HEK293 (cell line): Measurements from ENCODE around the gene LLGL1.

ENCODE experiments used
- BCL6B ChIP-seq: fragments of 450-650 bp; formaldehyde crosslinking; IDR thresholded peaks from 2 replicates; pipeline ENCODE4 v1.5.1; 2017; ENCODE audit warnings: missing biosample characterization, missing genetic modification characterization
- HIC1 ChIP-seq: fragments of 450-650 bp; formaldehyde crosslinking; IDR thresholded peaks from 2 replicates; pipeline ENCODE4 v1.5.1; 2016; ENCODE audit warnings: missing biosample characterization, missing genetic modification characterization
- HOXC10 ChIP-seq: sonication (generic); formaldehyde crosslinking; IDR thresholded peaks from 2 replicates; pipeline ENCODE4 v1.8.1; 2023; ENCODE audit warnings: mild to moderate bottlenecking, missing genetic modification reagents
- MEIS1 ChIP-seq: sonication (generic); formaldehyde crosslinking; IDR thresholded peaks from 2 replicates; pipeline ENCODE4 v1.8.1; 2022; ENCODE audit warnings: missing genetic modification reagents, mild to moderate bottlenecking, borderline replicate concordance
- SALL2 ChIP-seq: fragments of 450-650 bp; formaldehyde crosslinking; IDR thresholded peaks from 2 replicates; pipeline ENCODE4 v1.5.0; 2017; ENCODE audit warnings: missing biosample characterization, mild to moderate bottlenecking, missing genetic modification characterization, borderline replicate concordance
- TRIM28 ChIP-seq: IDR thresholded peaks from 2 replicates; pipeline ENCODE4 v1.6.1; 2011; ENCODE audit warnings: low read length, control low read depth, borderline replicate concordance
- YY2 ChIP-seq: fragments of 450-650 bp; formaldehyde crosslinking; IDR thresholded peaks from 2 replicates; pipeline ENCODE4 v1.5.1; 2016; ENCODE audit warnings: missing biosample characterization, missing genetic modification characterization
- ZBTB7A ChIP-seq: fragments of 450-650 bp; formaldehyde crosslinking; IDR thresholded peaks from 2 replicates; pipeline ENCODE4 v1.5.1; 2016; ENCODE audit warnings: low read depth, missing biosample characterization, missing genetic modification characterization
- ZFHX2 ChIP-seq: fragments of 450-650 bp; formaldehyde crosslinking; conservative IDR thresholded peaks from 2 replicates; pipeline ENCODE4 v1.5.1; 2016; ENCODE audit warnings: missing biosample characterization, missing genetic modification characterization
- ZNF121 ChIP-seq: fragments of 450-650 bp; formaldehyde crosslinking; IDR thresholded peaks from 2 replicates; pipeline ENCODE4 v1.5.1; 2016; ENCODE audit warnings: missing biosample characterization, missing genetic modification characterization
- ZNF133 ChIP-seq: fragments of 450-650 bp; formaldehyde crosslinking; IDR thresholded peaks from 2 replicates; pipeline ENCODE4 v1.5.1; 2016; ENCODE audit warnings: missing biosample characterization, missing genetic modification characterization
- ZNF214 ChIP-seq: fragments of 450-650 bp; formaldehyde crosslinking; IDR thresholded peaks from 2 replicates; pipeline ENCODE4 v1.5.1; 2017; ENCODE audit warnings: missing biosample characterization, mild to moderate bottlenecking, missing genetic modification characterization, borderline replicate concordance
- ZNF248 ChIP-seq: fragments of 450-650 bp; formaldehyde crosslinking; IDR thresholded peaks from 2 replicates; pipeline ENCODE4 v1.5.1; 2017; ENCODE audit warnings: missing biosample characterization, missing genetic modification characterization
- ZNF449 ChIP-seq: fragments of 450-650 bp; formaldehyde crosslinking; IDR thresholded peaks from 2 replicates; pipeline ENCODE4 v1.5.1; 2017; ENCODE audit warnings: missing biosample characterization, mild to moderate bottlenecking, missing genetic modification characterization, moderate library complexity
- ZNF518A ChIP-seq: fragments of 450-650 bp; formaldehyde crosslinking; conservative IDR thresholded peaks from 2 replicates; pipeline ENCODE4 v1.5.1; 2016; ENCODE audit warnings: low read depth, missing biosample characterization, missing genetic modification characterization
- ZNF544 ChIP-seq: fragments of 450-650 bp; formaldehyde crosslinking; IDR thresholded peaks from 2 replicates; pipeline ENCODE4 v1.5.0; 2017; ENCODE audit warnings: missing biosample characterization, missing genetic modification characterization
- ZNF560 ChIP-seq: fragments of 450-650 bp; formaldehyde crosslinking; IDR thresholded peaks from 2 replicates; pipeline ENCODE4 v1.5.1; 2017; ENCODE audit warnings: missing biosample characterization, missing genetic modification characterization, borderline replicate concordance
- TF ChIP-seq, protein P1 (sequence below): fragments of 450-650 bp; formaldehyde crosslinking; optimal IDR thresholded peaks from 2 replicates; pipeline ENCODE3; 2016; ENCODE audit warnings: missing biosample characterization, mild to moderate bottlenecking, missing genetic modification characterization
- TF ChIP-seq, protein P2 (sequence below): fragments of 450-650 bp; formaldehyde crosslinking; IDR thresholded peaks from 2 replicates; pipeline ENCODE4 v1.5.1; 2016; ENCODE audit warnings: missing biosample characterization, missing genetic modification characterization
- TF ChIP-seq, protein P3 (sequence below): fragments of 450-650 bp; formaldehyde crosslinking; IDR thresholded peaks from 2 replicates; pipeline ENCODE4 v1.5.1; 2016; ENCODE audit warnings: missing biosample characterization, missing genetic modification characterization
- TF ChIP-seq, protein P4 (sequence below): fragments of 450-650 bp; formaldehyde crosslinking; IDR thresholded peaks from 2 replicates; pipeline ENCODE4 v1.5.1; 2016; ENCODE audit warnings: missing biosample characterization, missing genetic modification characterization

Gene LLGL1

GRCh38 chr17:18260332-18261145, 35.1 kb downstream of the LLGL1 start, which contains the start of gene MIEF2 (continued):
- TF ChIP-seq, protein P1, sequence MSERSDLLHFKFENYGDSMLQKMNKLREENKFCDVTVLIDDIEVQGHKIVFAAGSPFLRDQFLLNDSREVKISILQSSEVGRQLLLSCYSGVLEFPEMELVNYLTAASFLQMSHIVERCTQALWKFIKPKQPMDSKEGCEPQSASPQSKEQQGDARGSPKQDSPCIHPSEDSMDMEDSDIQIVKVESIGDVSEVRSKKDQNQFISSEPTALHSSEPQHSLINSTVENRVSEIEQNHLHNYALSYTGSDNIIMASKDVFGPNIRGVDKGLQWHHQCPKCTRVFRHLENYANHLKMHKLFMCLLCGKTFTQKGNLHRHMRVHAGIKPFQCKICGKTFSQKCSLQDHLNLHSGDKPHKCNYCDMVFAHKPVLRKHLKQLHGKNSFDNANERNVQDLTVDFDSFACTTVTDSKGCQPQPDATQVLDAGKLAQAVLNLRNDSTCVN (tag by site-specific recombination): peak; percentile 89
- no peak for TF ChIP-seq ZNF560
- no peak for TF ChIP-seq SALL2 (tag by site-specific recombination)
- TF ChIP-seq ZNF248: no peak
- TF ChIP-seq BCL6B: no peak
- TF ChIP-seq, protein P2, sequence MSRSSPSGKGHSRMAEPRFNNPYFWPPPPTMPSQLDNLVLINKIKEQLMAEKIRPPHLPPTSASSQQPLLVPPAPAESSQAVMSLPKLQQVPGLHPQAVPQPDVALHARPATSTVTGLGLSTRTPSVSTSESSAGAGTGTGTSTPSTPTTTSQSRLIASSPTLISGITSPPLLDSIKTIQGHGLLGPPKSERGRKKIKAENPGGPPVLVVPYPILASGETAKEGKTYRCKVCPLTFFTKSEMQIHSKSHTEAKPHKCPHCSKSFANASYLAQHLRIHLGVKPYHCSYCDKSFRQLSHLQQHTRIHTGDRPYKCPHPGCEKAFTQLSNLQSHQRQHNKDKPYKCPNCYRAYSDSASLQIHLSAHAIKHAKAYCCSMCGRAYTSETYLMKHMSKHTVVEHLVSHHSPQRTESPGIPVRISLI: no peak
- no peak for TF ChIP-seq ZNF544 (tag by site-specific recombination)
- TF ChIP-seq, protein P3, sequence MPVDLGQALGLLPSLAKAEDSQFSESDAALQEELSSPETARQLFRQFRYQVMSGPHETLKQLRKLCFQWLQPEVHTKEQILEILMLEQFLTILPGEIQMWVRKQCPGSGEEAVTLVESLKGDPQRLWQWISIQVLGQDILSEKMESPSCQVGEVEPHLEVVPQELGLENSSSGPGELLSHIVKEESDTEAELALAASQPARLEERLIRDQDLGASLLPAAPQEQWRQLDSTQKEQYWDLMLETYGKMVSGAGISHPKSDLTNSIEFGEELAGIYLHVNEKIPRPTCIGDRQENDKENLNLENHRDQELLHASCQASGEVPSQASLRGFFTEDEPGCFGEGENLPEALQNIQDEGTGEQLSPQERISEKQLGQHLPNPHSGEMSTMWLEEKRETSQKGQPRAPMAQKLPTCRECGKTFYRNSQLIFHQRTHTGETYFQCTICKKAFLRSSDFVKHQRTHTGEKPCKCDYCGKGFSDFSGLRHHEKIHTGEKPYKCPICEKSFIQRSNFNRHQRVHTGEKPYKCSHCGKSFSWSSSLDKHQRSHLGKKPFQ: no peak
- TF ChIP-seq ZNF214: no peak
- no peak for TF ChIP-seq HIC1 (tag by site-specific recombination)
- TF ChIP-seq, protein P4, sequence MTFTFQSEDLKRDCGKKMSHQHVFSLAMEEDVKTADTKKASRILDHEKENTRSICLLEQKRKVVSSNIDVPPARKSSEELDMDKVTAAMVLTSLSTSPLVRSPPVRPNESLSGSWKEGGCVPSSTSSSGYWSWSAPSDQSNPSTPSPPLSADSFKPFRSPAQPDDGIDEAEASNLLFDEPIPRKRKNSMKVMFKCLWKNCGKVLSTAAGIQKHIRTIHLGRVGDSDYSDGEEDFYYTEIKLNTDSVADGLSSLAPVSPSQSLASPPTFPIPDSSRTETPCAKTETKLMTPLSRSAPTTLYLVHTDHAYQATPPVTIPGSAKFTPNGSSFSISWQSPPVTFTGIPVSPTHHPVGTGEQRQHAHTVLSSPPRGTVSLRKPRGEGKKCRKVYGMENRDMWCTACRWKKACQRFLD: no peak
- TF ChIP-seq ZNF133 (tag by site-specific recombination): no peak
- no peak for TF ChIP-seq ZNF449 (tag by site-specific recombination)
- TF ChIP-seq YY2 (tag by site-specific recombination): no peak
- no peak for TF ChIP-seq MEIS1 (CRISPR knock-in tag)
- TF ChIP-seq ZNF518A (tag by site-specific recombination): no peak
- no peak for TF ChIP-seq ZNF121 (tag by site-specific recombination)
- TF ChIP-seq ZFHX2 (tag by site-specific recombination): peak; percentile 85
- TF ChIP-seq TRIM28: no peak
- peak; percentile 99 for TF ChIP-seq HOXC10
- no peak; the same call in 1 of the 2 replicates for TF ChIP-seq ZBTB7A (tag by site-specific recombination)
